Measurements from ENCODE around the gene CHD2.
A peak's percentile ranks its signal among the peaks of the same experiment; 100 is the strongest.
"Not testable (repeated sequence)": the region's sequence is repeated elsewhere in the genome, so short reads cannot be mapped to it uniquely, and the experiment has no call there.

CHD2 gene

DNA sequence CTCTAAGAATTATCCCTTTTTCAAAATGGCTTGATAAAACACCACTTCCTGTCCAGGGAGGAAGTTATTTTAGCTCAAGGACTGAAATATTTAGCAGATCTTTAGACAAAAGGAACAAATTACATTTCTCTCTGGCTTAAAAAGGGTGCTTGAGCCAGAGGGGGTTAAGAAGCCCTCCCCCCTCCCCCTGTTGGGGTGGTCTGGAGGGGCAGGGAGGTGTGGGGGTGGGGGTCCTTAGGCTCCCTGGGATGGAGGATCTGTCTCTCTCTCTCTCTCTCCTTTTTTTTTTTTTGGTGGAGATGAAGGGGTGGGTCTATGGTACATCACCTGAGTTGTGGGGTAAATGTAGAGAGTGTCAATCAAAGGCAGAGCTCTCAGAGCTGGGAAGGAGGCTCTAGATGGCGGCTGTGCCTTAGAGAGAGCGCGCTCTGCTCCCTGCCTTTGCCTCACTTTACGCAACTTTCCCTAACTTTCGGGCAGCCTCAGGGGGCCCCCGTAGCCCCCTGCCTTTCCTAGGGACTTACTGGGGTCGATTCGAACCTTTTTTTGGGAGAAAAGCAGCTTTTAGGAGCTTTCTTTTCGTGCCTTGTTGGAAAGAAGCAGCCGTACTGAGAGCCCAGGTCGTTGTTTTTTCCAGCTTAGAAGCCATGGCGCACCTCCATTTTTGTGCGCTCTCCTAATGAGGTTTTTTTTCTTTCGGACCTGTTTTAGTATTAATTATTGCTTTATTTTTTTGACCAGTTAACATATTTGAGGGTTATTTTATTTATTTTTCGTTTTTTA is at the start of gene CHD2:
Gene CHD2 (plus strand): TSS at position 377 of the 783 bp plus-strand sequence. CDS start 914 bp downstream, outside the sequence.
- peak; percentile 87 for DNase-seq

DNA sequence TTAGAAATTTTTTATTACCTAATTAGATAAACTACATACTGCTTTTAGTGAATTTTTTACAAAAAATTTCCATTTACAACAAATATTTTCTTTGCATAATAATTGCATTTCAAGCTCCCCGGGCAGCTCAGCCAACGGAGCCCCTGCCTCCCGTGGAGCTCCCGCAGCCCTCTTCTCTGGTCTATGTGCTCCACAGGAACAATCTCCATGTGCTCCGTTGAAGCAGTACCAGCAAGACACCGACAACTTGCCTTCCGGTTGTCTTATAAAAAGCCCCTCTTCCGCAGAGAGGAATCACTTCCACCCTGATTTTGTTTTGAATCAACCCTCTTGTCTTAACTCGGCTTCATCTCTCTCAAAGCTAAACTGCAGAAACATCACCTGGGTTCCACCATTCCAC is 46.9 kb upstream of the CHD2 start:
- no peak for DNase-seq

DNA sequence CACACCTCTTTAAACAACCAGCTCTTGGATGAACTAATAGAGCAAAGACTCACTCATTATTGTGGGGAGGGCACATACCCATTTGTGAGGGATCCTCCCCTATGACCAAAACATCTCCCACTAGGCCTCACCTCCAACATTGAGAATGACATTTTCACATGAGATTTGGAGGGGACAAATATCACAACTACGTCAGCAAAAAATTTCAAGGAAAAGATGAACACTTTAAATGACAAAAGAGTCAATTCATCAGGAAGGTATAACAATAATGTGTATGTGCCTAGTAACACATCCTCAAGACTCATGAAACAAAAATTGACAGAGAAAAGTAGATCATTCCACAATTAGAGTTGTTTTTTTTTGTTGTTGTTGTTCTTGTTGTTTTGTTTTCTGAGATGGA is 38.4 kb upstream of the CHD2 start:
- DNase-seq, result no peak

DNA sequence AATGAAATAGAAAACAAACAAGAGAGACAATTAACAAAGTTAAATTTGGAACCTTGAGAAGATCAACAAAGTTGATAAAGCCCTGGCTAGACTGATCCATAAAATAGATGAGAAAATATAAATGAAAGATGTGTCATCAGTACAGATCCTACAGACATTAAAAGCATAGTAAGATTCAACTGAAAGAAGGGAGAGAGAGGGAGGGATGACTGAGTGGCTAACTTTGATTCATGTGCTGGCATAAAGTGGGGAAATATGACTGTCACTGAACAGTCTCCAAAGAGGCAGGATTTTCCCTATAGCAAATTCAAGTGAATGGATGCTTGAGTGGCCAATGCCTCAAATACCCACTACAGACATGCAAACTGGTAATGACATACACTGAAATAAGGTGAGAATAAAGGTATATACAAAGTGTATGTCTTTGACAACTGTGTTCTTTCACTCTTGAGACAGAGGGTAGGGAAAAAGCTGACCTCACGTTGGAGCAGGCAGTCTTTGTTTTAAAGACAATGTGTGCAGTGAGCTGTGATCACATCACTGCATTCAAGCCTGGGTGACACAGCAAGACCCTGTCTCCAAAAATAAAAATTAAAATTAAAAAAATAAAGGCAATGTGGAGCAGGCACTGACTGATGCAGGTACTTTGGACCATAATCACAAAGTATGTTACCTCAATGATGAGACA is 35.9 kb upstream of the CHD2 start:
- no peak for DNase-seq

DNA sequence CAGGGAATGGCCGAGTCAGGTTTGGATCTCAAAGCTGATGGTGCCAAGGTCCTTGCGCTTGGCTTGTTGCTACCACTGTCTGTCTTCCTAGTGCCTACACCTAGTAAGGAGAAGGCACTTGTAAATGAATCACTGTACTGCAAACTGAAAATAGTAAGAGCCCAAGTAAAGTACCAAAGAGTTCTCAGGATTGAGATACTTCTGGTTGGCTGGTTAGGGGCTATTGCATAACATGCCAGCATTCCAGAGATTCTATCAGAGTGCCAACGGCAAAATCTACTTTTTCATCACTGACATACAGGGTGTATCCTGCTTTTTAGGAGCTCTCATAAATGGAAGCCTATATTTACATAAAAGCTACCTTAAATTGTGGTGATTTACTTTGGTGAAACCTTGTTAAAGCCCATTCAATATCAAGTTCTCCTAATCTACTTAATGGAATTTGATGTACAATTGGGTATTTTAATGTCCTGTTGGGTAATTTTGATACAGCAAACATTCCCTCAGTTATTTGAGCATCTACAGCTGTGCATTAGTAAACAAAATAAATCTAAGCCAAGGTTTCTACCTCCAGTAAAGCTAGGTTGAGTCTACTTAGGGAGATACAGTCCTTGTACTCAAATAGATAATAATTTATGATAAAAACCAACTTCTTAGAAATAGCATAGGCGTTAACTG is 30.7 kb upstream of the CHD2 start:
- no peak for DNase-seq

DNA sequence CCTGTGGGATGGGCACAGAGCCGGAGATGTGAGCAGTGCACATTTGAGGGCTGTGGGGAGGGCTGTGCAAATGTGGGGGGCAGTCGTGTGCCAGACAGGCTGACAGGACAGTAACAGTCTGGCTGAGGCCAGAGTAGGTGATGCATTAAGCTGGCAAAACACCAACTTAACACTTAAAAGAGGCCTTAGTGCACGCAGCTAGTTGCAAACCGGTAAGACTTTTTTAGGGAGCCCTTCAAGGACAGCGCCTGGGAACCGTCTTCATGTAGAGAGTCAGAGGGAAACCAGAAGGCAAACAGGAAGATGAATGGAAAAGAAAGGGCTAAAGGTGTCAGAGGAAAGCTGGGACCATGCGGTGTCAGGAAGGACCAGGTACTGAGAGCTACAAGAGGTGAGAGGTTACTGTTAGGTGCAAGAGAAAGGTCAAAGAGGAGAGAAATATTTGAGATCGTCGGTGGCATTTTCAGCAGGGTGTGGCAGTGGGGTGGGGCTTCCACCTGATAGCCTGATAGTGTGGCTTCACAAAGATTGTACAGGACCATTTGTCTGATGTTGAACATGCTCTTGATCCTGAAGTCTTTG is 30.0 kb upstream of the CHD2 start:
- no peak for DNase-seq

DNA sequence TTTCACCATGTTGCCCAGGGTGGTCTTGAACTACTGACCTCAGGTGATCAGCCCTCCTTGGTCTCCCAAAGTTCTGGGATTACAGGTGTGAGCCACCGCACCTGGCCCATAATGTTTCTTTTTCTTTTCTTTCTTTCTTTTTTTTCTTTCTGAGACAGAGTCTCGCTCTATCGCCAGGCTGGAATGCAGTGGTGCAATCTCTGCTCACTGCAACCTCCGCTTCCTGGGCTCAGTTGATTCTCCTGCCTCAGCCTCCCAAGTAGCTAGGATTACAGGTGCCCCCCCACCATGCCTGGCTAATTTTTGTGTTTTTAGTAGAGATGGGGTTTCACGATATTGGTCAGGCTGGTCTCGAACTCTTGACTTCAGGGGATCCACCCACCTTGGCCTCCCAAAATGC is 27.2 kb upstream of the CHD2 start:
- DNase-seq, result not testable (repeated sequence)

DNA sequence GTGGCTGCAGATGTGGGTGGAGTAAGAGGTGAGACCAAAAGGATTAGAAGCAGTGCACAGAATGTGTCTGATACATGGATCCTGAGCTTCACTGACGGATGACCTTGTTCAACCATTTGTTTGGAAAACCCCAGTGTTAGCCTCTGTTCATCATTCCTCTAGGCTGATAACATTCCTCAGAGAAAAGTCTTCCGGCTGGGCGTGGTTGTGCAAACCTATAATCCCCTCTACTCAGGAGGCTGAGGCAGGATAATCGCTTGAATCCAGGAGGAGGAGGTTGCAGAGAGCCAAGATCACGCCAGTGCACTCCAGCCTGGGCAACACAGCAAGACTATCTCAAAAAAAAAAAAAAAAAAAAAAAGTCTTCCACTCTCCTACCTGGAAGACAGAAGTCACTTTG is 23.1 kb upstream of the CHD2 start:
- no peak for DNase-seq

DNA sequence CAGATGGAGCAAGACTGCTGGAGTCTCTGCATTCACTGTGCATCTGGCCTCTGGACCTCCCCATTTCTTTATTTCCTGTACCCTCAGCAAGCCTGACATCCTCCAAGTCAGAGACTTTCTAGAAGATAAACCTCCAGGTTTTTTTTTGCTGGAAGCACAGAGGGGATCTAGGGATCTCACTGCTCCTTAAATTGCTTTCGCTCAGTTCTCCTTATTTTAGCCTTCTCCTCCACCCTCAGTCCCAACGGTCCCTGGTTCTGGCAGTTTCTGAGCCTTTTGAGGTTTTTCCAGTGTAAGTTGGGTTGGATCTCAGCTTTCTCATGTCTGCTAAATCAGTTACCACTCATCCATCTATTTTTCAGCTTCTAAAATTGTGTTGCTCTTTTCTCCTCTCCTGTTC is 22.7 kb upstream of the CHD2 start:
- DNase-seq, result no peak

DNA sequence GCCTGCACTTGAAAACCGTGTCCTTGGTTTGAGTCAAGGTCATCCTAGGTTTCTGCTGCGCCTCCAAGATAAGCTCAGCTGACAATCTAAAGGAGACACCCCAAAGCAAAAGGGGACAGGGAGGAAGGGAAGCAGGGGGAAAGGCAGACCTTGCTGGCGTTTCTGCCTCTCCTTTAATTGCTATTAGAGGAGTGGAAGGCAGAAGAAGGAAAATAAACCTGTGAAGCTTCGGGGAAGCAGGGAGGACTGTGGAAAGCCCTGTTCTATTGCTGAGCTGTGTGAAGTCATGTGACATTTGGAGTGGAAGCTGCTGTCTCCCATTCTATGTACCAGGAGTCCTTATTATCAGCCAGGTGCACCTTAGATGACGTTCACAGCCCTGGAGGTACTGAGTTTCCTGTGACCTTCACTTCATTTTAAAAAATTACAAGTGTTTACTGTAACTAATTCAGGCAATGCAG is 21.5 kb upstream of the CHD2 start:
- DNase-seq, result no peak

DNA sequence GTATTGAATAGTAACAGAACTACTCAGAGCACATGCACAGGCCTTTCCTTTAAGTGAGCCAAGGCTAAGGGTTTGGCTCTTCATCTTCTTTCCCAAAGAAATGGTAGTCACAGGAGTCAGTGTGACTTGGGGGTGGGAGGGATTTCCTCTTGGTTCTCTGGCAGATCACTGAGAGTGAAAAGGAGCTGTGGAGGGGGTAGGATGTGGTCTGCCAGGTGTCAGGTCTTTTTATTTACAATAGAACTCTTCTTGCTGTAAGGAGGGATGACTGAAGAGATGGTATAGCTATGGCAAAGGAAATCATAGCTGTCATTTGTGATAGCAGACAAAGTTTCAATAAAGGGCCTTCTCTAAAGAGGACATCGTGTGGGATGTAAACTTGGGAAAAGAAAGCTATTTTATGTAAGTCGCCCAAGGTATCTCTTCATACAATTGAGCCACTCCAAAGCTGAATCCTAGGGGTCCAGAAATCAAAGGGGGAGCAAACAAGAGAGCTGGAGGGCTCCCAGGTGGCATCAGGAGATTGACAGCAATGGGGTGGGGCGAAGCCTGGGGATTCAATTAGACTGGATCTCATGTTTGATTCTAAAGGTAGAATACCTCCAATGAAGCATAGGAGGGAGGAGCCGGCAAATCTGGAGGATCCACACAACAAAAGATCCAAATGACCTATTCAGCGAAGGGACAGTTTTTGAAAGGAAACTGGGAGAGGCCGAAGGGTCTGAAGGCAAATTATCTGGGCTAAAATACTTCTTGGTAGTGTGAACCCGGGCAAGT is 20.0 kb upstream of the CHD2 start:
- DNase-seq, result peak; percentile 42

DNA sequence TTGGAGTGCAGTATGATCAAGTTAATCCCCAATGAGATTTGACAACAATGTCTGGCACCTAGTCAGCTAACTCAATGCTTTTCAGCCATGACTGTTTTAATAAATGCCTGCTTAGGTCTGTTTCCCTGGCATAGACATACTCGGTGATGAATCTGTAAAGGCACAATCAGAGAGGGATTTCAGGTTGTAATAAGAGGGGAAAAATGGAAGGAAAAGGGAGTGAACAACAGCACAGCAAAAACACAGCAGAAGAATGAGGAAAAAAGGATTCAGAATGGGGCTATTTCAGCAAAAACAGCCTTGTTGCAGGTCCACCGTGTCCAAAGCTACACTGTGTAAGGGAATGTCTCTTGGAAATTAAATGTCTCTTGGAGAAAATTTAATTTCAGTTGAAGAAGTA is 19.3 kb upstream of the CHD2 start:
- no peak for DNase-seq

DNA sequence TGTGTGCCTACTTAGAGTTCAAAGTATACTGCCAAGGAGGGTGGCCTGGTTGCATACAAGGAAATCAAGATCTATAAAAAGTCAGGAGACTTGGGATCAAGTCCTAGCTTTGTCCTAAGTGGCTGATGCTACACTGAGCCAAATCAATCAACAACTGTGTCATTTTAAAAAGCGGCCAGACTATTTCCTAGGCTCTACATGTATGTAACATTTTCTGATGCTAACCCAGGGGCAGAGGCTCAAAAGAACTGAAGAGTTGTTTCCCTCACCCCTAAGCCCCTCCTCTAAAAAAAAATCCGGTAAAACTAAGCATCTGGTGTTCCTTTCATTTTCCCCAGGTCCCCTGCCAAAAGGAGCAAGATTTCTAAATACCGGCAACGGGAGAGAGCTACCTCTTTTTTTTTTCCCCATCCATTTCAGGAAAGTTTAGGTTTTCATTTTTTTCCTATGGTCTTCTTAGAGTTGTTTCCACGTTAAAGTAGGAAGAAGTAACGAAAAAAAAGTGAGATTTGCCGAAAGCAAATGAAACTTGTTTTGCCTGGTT is 18.8 kb upstream of the CHD2 start:
- peak; percentile 42 for DNase-seq

DNA sequence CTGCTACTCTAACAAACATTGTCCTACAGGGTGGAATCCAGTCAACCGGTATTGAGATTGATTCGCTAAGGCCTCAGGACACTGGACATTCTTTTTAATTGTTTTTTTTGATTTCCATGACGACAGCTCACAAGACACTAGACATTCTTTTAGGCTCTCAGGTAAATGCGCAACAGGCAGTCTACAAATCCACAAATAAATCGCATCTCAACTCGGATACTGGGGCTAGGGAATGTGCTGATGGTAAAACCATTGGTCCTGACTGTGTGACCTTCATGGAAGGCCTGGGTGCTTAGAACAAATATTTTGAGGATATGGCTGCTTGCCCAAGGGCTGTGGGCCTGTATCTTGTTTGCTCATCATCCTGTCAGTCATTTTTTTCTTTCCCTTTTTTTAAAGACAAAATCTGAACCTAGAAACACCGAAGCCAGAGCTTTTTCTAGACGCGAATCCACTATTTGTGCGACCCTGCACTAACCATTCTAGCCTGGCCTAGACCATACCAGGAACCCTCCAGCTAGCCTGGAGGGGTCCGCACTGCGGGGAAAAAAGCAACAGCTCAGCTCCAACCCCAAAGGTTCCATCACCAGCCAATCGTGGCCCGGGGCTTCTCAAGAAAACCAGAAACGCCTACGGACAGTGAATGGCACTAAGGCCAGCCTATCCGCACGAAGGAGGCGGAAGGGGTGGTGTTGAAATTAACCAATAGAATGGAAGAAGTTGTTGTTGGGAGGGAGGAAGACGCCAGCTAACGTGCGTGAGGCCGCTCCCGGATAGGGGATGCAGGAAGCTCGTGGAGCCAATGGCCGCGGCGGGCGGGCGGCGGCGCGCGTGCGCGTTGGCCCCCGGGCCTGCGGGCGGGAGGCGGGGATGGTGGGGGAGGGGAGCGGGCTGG is 18.1 kb upstream of the CHD2 start:
- peak; percentile 99 for DNase-seq

DNA sequence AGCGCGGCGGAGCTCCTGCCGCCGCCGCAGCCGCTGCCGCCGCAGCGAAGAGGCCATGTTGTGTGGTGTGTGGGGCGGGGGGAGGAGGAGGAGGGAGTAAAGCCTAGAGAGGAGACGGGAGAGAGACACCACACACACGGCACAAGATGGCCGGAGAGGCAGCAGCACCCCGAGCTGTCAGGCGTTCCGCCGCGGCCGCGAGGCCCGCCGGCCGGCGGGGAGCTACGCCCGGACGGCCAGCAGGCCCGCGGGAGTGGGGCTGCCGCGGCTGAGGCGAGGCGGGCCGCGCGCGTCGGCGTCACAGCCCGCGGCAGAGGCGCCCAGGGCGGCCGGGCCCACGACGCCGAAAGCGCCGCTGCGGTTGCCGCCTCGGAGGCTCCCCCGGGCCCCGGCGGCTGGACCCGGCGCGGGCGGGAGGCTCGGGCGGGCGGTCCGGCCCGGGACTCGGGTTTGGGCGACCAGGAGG is 17.4 kb upstream of the CHD2 start:
- DNase-seq, result no peak

DNA sequence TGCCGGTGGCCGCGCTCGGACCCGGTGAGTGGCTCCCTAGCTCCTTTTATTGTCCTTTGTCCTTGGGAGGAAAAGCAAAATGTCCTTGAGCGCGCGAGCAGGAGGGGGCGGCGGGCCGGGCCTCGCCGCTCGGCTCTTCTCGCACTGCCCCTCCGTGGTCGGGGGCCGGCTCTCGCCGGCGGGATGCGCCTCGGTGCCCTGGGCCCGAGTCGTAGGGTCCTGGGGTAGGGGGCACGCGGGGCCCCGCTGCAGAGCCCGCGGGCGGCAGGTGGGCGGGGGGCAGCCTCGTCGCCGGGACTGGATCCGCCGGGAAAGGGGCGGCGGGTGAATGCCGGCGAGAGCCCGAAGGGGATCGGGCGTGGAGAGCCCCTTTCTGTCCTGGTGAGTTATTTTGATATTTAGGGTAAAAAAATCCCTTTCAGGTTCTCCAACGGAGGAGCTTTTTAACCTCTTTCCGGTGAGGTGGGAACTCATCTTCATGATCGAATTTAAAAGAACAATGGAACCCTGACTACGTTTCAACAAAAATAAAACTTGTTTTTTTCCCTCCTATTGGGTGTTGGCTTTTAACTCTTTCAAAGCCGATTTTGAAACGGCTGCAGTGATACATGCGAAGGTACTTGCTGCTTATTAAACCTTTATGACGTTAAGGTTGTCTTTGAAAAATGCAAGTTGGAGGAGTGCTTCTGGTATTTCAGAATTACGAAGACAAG is 16.8 kb upstream of the CHD2 start:
- peak; percentile 83 for DNase-seq

DNA sequence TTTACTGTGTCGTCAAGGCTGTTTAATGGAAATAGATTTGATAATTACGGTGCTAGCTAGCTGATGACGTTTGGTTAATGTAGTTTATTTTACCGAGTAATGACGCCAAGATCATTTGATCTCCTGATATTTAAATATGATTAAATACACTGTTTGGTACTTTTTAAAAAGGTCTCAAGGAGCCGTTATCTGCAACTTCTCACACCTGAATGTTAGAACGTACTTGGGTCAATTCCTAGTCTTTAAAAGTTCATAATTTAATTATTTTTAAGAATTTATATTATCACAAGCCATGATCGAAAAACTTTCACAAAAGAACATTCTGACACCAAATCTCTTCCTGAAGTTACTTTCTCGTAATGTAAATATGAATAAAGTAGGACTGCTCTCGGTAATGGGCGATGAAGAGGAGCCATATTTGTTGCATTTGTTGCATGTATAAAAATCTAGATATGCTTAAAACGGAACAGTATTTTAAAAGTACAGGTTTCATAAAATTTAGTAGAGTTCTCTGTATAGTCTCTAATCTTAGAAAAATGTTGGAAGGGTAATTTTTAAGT is 16.2 kb upstream of the CHD2 start:
- no peak for DNase-seq

DNA sequence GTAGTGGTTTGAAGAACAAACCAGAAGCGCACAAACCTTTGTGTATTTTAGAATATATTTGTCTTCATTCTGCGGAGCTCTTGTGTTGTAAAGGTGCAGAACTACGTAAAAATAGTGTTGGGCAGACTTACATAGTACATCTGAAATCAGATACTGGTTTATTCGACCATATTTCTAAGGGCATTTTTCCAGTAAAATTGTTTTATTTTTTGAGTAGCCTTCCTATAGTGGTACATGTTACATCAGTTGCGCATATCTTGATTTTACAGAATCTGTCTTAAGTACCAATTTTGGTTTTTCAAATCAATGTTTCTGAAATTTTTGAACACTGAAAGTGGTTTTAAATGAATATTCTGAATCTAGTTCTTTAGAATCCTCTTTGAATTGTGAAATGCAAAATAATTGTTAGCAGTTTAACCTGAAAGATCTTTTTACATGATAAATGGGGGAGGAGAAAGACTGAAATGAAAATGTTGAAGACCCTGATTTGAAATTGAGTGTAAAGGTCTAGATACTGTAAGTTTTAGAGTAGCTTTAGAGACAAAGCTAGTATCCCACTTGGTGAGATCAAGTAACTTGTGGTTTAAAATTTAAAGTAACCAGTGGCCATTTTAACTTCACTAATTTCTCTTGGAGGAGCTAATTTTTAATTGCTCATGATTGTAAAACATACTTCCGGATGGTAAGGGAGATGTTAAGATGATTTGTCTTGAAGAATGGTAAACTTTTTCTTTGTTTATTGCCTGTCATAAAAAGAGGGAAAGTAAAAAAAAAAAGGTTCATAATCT is 15.5 kb upstream of the CHD2 start:
- peak; percentile 61 for DNase-seq

Measured in CD4-positive, alpha-beta T cell treated with Interleukin-21 for 1 hour (primary cell).